Neural progenitor cell (in vitro differentiated cells): ENCODE data around the gene MORN1. TPM values are rescaled to one million over a fixed set of nuclear protein-coding genes. Genes with fewer than 3 reads are reported as not detected.
"Not testable (repeated sequence)": the region's sequence is repeated elsewhere in the genome, so short reads cannot be mapped to it uniquely, and the experiment has no call there.

ENCODE experiments used
- DNase-seq: peaks from one replicate; pipeline ENCODE4 v3.0.0-alpha.2; 2016; ENCODE audit warnings: low spot score
- H2AFZ ChIP-seq: fragments of 200-600 bp; sonication (generic); replicated peaks from 2 replicates; pipeline ENCODE4 v1.6.1; 2016; ENCODE audit warnings: antibody characterized with exemption
- H3F3A ChIP-seq: fragments of 200-600 bp; sonication (generic); 2 replicates; pipeline ENCODE4 v1.6.1; 2016; ENCODE audit warnings: antibody characterized with exemption, low read depth
- H3K27ac ChIP-seq: fragments of 200-600 bp; sonication (generic); 2 replicates; pipeline ENCODE4 v1.5.1; 2016; ENCODE audit warnings: mild to moderate bottlenecking
- H3K27me3 ChIP-seq: fragments of 200-600 bp; sonication (generic); 2 replicates; pipeline ENCODE4 v1.6.1; 2016; ENCODE audit warnings: mild to moderate bottlenecking, moderate library complexity
- H3K36me3 ChIP-seq: fragments of 200-600 bp; sonication (generic); 2 replicates; pipeline ENCODE4 v1.5.1; 2016
- H3K4me1 ChIP-seq: fragments of 200-600 bp; sonication (generic); 2 replicates; pipeline ENCODE4 v1.6.1; 2016; ENCODE audit warnings: mixed run types
- H3K4me2 ChIP-seq: fragments of 200-600 bp; sonication (generic); 2 replicates; pipeline ENCODE4 v1.6.1; 2016
- H3K4me3 ChIP-seq: fragments of 200-600 bp; sonication (generic); 2 replicates; pipeline ENCODE4 v1.5.1; 2016
- H3K79me2 ChIP-seq: fragments of 200-600 bp; sonication (generic); 2 replicates; pipeline ENCODE4 v1.6.1; 2016; ENCODE audit warnings: low read depth
- H3K9ac ChIP-seq: fragments of 200-600 bp; sonication (generic); 2 replicates; pipeline ENCODE4 v1.6.1; 2016
- H3K9me3 ChIP-seq: fragments of 200-600 bp; sonication (generic); 2 replicates; pipeline ENCODE4 v1.5.1; 2016; ENCODE audit warnings: low read depth
- H4K20me1 ChIP-seq: fragments of 200-600 bp; sonication (generic); 2 replicates; pipeline ENCODE4 v1.6.1; 2016; ENCODE audit warnings: low read depth
- H3K27ac Mint-ChIP-seq: 3 replicates; pipeline ENCODE4 v1.8.0; 2021; ENCODE audit warnings: mixed read lengths
- H3K27me3 Mint-ChIP-seq: 2 replicates; pipeline ENCODE4 v1.8.0; 2022; ENCODE audit warnings: low read depth, mild to moderate bottlenecking, inconsistent platforms, moderate library complexity, mixed read lengths; ENCODE audit not compliant: insufficient read depth
- H3K36me3 Mint-ChIP-seq: 3 replicates; pipeline ENCODE4 v1.8.0; 2021; ENCODE audit warnings: mixed read lengths
- H3K4me1 Mint-ChIP-seq: 3 replicates; pipeline ENCODE4 v1.8.0; 2021; ENCODE audit warnings: mixed read lengths
- H3K4me3 Mint-ChIP-seq: 3 replicates; pipeline ENCODE4 v1.8.0; 2021; ENCODE audit warnings: mild to moderate bottlenecking, moderate library complexity, mixed read lengths
- H3K9me3 Mint-ChIP-seq: 3 replicates; pipeline ENCODE4 v1.8.0; 2020; ENCODE audit warnings: mixed read lengths
- EZH2 ChIP-seq: fragments of 200-600 bp; sonication (generic); IDR thresholded peaks from 2 replicates; pipeline ENCODE4 v1.6.1; 2017; ENCODE audit warnings: antibody characterized with exemption, mild to moderate bottlenecking, moderate library complexity
- EZH2phosphoT487 ChIP-seq: fragments of 200-600 bp; sonication (generic); IDR thresholded peaks from 2 replicates; pipeline ENCODE4 v1.6.1; 2017; ENCODE audit warnings: antibody characterized with exemption
- total RNA-seq: library from RNA; depleted of rRNA; stranded (reverse); fragments of >200 nt; gene quantifications from 2 replicates; pipeline ENCODE4 v1.2.3, GENCODE V29; 2015; ENCODE audit warnings: low replicate concordance
- TF ChIP-seq, protein P1 (sequence below): fragments of 200-600 bp; sonication (generic); IDR thresholded peaks from 2 replicates; pipeline ENCODE4 v1.5.1; 2017; ENCODE audit warnings: antibody characterized with exemption, mild to moderate bottlenecking

Gene MORN1
- total RNA-seq, 1 donor from 2014 or later: 7.0 TPM

- Histone ChIP-seq H3K4me3 (no peak overlapping the region), H3K9me3 (no peaks in the 10 kb centered on the region), H3K9ac (no peak overlapping the region), H3K27ac (no peak overlapping the region), H3K4me1 (peaks cover 16% of the 10 kb centered on the region), H4K20me1 (no peaks in the 10 kb centered on the region), H2AFZ (no peak overlapping the region), H3F3A (no peaks in the 10 kb centered on the region), H3K27me3 (peaks cover 13% of the 10 kb centered on the region), H3K79me2 (no peaks in the 10 kb centered on the region), H3K4me2 (no peak overlapping the region), H3K36me3 (no peaks in the 10 kb centered on the region)
- no peak overlapping the region for H3K4me3 Mint-ChIP-seq
- peaks cover 12% of the 10 kb centered on the region for H3K27me3 Mint-ChIP-seq
- no peak overlapping the region for H3K27ac Mint-ChIP-seq
- H3K9me3 Mint-ChIP-seq: peaks cover 3% of the 10 kb centered on the region
- H3K4me1 Mint-ChIP-seq: peaks cover 23% of the 10 kb centered on the region
- no peaks in the 10 kb centered on the region for H3K36me3 Mint-ChIP-seq
- no peak for DNase-seq
- TF ChIP-seq EZH2phosphoT487 (no peak), EZH2 (no peak)
- TF ChIP-seq, protein P1, sequence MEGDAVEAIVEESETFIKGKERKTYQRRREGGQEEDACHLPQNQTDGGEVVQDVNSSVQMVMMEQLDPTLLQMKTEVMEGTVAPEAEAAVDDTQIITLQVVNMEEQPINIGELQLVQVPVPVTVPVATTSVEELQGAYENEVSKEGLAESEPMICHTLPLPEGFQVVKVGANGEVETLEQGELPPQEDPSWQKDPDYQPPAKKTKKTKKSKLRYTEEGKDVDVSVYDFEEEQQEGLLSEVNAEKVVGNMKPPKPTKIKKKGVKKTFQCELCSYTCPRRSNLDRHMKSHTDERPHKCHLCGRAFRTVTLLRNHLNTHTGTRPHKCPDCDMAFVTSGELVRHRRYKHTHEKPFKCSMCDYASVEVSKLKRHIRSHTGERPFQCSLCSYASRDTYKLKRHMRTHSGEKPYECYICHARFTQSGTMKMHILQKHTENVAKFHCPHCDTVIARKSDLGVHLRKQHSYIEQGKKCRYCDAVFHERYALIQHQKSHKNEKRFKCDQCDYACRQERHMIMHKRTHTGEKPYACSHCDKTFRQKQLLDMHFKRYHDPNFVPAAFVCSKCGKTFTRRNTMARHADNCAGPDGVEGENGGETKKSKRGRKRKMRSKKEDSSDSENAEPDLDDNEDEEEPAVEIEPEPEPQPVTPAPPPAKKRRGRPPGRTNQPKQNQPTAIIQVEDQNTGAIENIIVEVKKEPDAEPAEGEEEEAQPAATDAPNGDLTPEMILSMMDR: no peak
Observed at GRCh38 chr1:2327841-2328240, 63.5 kb downstream of the MORN1 start.

DNA sequence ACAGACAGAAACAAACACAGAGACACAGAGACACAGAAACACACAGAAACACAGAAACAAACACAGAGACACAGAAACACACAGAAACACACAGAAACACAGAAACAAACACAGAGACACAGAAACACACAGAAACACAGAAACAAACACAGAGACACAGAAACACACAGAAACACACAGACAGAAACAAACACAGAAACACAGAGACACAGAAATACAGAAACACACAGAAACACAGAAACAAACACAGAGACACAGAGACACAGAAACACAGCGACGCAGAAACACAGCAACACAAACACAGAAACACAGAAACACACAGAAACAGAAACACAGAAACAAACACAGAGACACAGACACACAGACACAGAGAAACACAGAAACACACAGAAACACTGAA is 64.2 kb downstream of the MORN1 start:
- not testable (repeated sequence) for H3K36me3 Mint-ChIP-seq, H3K9me3 ChIP-seq, H3K9ac ChIP-seq, H4K20me1 ChIP-seq, H3K4me3 ChIP-seq, H3K9me3 Mint-ChIP-seq, H3F3A ChIP-seq, H3K79me2 ChIP-seq, H3K36me3 ChIP-seq, H2AFZ ChIP-seq, H3K4me2 ChIP-seq, H3K27ac ChIP-seq, DNase-seq
- Mint-ChIP-seq H3K27ac (peak overlapping the region; percentile 76), H3K27me3 (peaks cover 13% of the 10 kb centered on the region), H3K4me1 (peaks cover 24% of the 10 kb centered on the region), H3K4me3 (peak overlapping the region; percentile 13)
- Histone ChIP-seq H3K4me1 (peaks cover 22% of the 10 kb centered on the region), H3K27me3 (peaks cover 13% of the 10 kb centered on the region)

DNA sequence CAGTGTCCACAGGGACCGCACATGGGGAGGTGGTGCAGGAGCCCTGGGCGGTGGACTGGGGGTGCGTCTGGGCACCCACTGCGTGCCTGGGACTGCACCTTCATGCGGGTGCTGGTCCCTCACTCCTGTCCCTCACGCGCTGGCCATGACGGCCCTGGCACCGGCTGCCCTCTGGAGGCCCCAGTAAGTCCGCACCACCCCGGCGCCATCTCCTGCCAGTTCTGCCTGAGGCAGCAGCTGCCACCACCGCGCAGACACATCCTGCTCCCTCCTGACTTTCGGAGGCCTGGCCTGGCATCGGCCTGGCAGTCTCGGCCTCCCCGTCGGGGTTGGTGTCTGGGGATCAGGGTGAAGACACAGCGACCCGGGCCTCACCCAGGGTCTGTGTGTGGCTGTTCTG is 64.8 kb downstream of the MORN1 start:
- Histone ChIP-seq H3K79me2 (no peaks in the 10 kb centered on the region), H3K36me3 (no peaks in the 10 kb centered on the region), H3K9me3 (no peaks in the 10 kb centered on the region), H3K4me1 (peaks cover 28% of the 10 kb centered on the region), H3K4me3 (no peak overlapping the region), H3K27me3 (peaks cover 13% of the 10 kb centered on the region), H4K20me1 (no peaks in the 10 kb centered on the region), H3K27ac (peak overlapping the region; percentile 34), H3K9ac (no peak overlapping the region), H3F3A (peaks cover 8% of the 10 kb centered on the region), H3K4me2 (no peak overlapping the region), H2AFZ (no peak overlapping the region)
- Mint-ChIP-seq H3K9me3 (peaks cover 3% of the 10 kb centered on the region), H3K27me3 (peaks cover 13% of the 10 kb centered on the region), H3K4me1 (peaks cover 30% of the 10 kb centered on the region), H3K4me3 (no peak overlapping the region), H3K36me3 (no peaks in the 10 kb centered on the region), H3K27ac (peak overlapping the region; percentile 76)
- no peak for DNase-seq
- TF ChIP-seq, protein P1: no peak
- no peak for TF ChIP-seq EZH2phosphoT487
- TF ChIP-seq EZH2: no peak

DNA sequence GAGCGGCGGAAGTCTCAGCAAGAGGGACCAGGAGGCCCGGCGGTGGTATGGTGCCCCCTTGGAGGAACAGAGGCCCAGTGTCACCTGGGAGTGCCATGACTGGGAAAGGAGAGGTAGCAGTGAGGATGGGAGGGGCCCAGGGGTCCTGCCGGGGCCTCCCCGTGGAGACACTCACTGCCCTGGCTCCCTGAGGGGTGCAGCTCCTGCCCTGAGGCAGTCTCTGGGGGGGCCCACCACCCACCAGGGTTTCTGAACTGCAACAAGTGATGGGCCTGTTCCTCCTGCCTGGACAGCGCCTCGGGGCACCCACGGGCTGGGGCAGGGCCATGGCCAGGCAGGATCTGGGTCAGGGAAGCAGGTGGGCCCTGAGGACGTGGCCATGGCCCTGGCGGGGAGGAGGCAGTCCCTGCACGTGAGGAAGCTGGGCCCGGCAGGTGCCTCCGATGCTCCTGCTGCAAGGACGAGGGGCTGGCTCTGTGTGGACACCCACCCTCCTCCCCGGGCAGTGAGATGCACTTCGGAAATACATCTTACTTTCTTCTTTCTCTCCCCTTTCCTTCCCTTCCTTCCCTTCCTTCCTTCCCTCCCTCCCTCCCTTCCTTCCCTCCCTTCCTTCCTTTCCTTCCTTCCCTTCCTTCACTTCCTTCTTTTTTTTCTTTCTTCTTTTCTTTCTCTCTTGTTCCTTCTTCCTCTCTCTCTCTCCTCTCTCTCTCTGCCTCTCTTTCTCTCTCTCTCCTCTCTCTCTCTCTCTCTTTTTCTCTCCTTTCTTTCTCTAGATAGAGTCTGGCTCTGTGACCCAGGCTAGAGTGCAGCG is 66.6 kb downstream of the MORN1 start:
- Mint-ChIP-seq H3K27ac (peak overlapping the region; percentile 88), H3K4me3 (peak overlapping the region; percentile 38), H3K36me3 (no peaks in the 10 kb centered on the region), H3K9me3 (peaks cover 3% of the 10 kb centered on the region), H3K4me1 (peaks cover 27% of the 10 kb centered on the region), H3K27me3 (peaks cover 13% of the 10 kb centered on the region)
- TF ChIP-seq EZH2phosphoT487: no peak
- TF ChIP-seq EZH2: no peak
- TF ChIP-seq, protein P1: no peak
- Histone ChIP-seq H3K79me2 (no peaks in the 10 kb centered on the region), H3K9me3 (no peaks in the 10 kb centered on the region), H3K9ac (no peak overlapping the region), H3K4me1 (peaks cover 33% of the 10 kb centered on the region), H4K20me1 (no peaks in the 10 kb centered on the region), H3K36me3 (no peaks in the 10 kb centered on the region), H3K27ac (no peak overlapping the region), H3K27me3 (peaks cover 13% of the 10 kb centered on the region), H3K4me3 (no peak overlapping the region), H3F3A (peaks cover 8% of the 10 kb centered on the region), H2AFZ (no peak overlapping the region), H3K4me2 (no peak overlapping the region)
- no peak for DNase-seq
